Epithelial cell of prostate (primary cell): Measurements from ENCODE around the gene TEAD1.

Source experiments
- DNase-seq: peaks from one replicate; pipeline ENCODE4 v3.0.0-alpha.2; 2011; ENCODE audit warnings: low read depth, low spot score
- H3K27ac ChIP-seq: fragments of 450-650 bp; 2 replicates; pipeline ENCODE4 v1.5.1; 2017; ENCODE audit warnings: mild to moderate bottlenecking

Gene TEAD1

GRCh38 chr11:12704049-12704448 lies 29.8 kb downstream of the TEAD1 start:
- no peak for DNase-seq
- H3K27ac ChIP-seq = peak overlapping the region; percentile 35

GRCh38 chr11:12705874-12706273 lies 31.7 kb downstream of the TEAD1 start:
- no peak for DNase-seq
- H3K27ac ChIP-seq = no peak overlapping the region

- no peak overlapping the region for H3K27ac ChIP-seq
- no peak for DNase-seq
Observed at GRCh38 chr11:12706545-12707499, 32.6 kb downstream of the TEAD1 start.

- no peak for DNase-seq
- no peak overlapping the region for H3K27ac ChIP-seq
Observed at GRCh38 chr11:12707500-12707880, 33.3 kb downstream of the TEAD1 start.

DNA sequence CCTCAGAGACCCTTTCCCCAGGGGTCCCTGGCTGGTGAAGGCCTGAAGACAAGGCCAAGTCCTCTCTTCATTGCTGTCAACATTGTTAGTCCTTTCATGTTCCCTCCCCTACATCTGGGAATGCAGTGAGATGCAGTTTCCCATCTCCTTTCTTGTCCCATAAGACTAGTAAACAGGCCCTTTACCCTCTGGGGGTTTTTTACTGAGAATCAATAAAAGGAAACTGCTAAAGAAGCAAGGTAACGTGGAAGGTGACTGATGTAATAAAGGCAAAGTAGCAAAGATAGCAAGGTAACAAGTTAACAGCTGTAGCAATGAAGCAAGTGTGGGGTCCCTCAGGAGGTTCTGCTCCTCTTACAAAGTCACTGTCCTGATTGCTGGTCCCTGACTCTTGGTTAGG lies 37.3 kb downstream of the TEAD1 start:
- no peak for DNase-seq

DNA sequence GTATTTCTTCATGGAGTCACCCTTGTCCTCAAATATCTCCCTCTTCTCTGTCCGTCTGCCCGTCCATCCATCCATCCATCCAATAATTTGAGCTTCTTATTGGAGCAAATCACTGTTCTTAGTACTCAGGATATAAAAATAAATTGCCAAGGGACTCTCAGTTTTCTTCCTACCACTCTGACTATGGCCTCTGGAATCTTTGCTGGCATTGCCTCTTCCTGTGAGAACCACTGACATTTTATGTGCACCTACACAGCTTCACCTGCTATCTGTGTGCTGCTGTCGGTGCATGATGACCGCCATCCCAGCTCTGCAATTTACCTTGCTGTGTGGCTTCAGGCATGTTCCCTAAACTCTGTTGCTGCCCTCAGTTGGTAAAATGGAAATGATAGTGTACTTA lies 37.9 kb downstream of the TEAD1 start:
- H3K27ac ChIP-seq = no peak overlapping the region
- no peak for DNase-seq

More for the DNA sequence above, 37.3 kb downstream of the TEAD1 start:
- H3K27ac ChIP-seq = no peak overlapping the region

DNA sequence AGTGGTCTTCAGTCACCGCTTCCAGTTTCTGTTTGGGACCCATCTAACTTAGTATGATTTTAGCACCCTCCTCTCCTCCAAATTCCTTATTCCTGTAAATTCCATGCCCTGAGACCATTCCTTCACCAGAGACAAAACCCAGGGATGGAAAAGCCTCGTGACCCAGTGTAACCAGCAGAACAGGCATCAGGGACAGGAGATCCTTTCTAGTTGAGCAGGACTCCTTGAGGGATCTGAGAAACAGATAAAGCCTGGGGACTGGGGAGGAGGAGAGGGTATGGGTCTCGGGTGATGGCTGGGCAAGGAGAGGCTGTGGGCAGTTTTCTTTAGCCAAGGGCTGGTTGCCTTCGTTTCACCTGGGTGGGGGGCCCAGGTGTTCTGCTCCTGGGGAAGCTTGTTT lies 40.9 kb downstream of the TEAD1 start:
- H3K27ac ChIP-seq = no peak overlapping the region
- DNase-seq = no peak

GRCh38 chr11:12715941-12716340 lies 41.7 kb downstream of the TEAD1 start:
- no peak overlapping the region for H3K27ac ChIP-seq
- no peak for DNase-seq

- no peak for DNase-seq
- no peak overlapping the region for H3K27ac ChIP-seq
Observed at GRCh38 chr11:12716816-12717215, 42.6 kb downstream of the TEAD1 start.

- H3K27ac ChIP-seq = no peak overlapping the region
- no peak for DNase-seq
Observed at GRCh38 chr11:12717851-12718291, 43.6 kb downstream of the TEAD1 start.

GRCh38 chr11:12719221-12719620 lies 45.0 kb downstream of the TEAD1 start:
- no peak for DNase-seq
- H3K27ac ChIP-seq = no peak overlapping the region

DNA sequence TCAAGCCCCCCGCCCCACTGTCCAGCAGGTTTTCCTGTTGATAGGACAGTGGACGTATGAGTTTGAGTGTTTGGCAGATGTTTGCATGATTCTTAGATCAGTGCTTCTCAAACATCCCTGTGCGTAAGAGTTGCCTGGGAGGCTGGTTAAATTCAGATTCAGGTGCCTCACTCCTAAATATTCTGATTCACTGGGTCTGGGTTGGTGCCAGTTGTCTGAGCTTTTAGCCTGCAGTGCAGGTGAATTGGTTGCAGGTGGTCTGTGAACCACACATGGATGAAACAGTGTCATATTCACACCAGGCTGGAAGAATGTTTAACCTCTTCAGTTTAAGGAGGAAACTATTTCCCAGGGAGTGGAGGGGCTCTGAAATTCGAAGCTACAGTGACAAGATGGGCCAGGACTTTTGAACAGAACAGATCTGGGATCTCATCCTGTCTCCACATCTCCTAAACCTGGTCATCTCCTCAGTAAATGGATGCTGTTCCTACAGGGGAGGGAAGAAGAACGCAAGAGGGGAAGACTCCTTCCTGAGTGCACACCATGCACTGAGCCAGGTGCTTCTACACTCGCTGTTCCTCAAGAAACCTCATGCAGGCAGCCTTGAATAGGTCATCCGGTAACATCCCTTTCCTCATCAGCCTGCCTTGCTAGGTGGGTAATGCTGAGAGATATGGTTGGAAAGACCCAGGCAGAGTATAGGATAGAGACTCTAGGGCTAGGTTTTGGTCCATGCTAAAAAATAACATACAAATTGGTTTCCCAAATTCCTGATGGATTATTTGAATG lies 47.8 kb downstream of the TEAD1 start:
- peak overlapping the region; percentile 96 for H3K27ac ChIP-seq
- DNase-seq = no peak

GRCh38 chr11:12723421-12724300 lies 49.4 kb downstream of the TEAD1 start:
- DNase-seq = peak; percentile 92
- H3K27ac ChIP-seq = peak overlapping the region; percentile 96

GRCh38 chr11:12724301-12725054 lies 50.3 kb downstream of the TEAD1 start:
- H3K27ac ChIP-seq = peak overlapping the region; percentile 96
- DNase-seq = peak; percentile 73

DNA sequence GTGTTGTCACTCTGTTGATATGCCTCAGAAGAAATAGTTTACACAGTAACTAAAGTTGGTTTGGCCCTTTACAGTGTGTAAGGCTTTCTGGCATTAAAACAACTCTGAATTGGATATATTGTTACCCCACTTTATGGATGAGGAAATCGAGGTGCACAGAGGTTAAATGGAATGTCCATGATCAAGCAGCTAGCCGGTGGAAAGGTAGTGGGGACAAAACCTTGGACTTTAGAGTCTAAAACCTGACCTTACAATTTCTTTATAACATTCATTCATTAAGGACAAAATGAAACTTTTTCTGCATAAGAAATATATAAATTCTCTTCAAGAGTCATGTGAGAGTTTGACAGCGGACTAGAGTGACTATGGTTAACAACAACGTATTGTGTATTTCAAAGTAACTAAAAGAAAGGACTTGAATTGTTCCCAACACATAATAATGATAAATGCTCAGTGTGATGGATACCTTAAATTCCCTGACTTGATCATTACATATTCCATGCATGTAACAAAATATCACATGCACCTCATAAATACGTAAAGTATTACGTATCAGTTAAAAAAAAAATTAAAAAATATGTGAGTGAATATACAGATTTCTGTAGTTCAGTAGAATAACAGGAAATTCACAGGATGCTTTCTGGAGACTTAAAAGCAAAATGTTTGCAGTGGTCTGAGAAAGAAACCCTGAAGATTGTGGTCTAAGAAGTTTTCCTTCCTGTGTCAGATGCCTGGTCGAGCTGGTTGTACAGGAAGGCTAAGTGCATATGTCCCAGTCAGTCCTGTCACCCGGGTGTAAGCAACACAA lies 51.0 kb downstream of the TEAD1 start:
- H3K27ac ChIP-seq = peak overlapping the region; percentile 96
- no peak for DNase-seq

DNA sequence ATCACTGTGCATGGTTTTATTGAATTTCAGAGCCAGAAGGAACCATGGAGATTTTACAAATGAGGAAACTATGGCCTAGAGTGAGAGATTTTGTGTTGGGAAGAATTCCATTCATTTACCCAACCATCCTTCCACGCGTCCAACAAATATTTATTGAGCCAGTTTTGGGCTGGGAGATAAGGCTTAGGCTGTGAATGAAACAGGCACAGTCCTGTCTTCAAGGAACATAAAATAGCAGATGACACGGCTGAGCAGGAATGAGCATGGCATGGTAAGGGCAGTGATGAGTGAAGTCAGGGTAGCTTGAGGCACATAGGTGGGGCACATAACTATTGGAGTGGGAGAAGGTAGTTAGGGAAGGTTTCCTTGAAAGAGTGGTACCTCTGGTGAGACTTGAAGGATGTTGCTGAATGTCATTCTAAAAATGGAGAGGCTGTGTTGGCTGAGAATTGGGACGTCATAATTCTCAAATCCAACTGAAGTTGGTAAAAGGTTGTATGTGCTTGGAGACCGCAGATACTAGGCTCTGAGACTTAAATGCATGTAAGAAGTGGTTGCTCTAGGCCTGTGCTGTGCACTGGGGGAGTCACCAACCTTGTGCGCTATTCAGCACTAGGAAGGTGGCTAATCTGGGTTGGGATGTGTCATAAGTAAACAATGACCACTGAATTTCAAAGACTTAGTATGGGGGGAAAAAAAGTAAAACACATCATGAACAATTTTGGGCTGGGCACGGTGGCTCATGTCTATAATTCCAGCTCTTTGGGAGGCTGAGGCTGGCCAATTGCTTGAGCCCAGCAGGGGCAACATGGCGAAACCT lies 51.9 kb downstream of the TEAD1 start:
- DNase-seq = no peak
- peak overlapping the region; percentile 96 for H3K27ac ChIP-seq

DNA sequence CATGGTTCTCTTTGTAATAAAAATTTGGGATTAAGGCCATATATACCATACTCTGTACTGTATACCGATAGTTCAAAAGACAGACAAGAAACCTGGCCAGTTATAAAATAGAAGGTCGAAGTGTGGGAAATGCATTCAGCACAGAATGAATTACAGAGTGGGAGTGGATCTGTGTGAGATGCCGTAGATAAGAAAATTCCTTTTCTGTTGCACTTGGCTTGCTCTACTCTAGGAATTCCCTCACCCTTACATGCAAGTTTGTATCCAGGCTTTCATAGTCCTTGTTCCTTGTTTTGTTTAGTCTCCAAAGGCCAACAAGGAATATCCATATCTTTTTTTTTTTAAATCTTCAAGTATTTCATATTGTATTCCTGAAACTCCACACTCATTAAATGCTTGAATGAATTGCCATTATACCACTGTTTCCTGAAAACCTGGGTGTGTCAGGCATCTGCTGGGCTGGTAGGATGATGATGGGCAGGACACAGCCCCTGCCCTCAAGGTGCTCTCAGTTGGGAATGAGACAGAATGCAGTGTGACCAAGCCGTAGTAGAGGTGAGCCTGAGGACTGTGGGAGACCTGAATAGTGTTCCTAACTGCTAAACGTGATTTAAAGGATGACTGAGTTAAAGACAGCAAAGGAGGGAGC lies 53.5 kb downstream of the TEAD1 start:
- peak overlapping the region; percentile 96 for H3K27ac ChIP-seq
- no peak for DNase-seq
